WTC11 (cell line): ENCODE measurements around the gene MYPN. TPM values are rescaled to one million over a fixed set of nuclear protein-coding genes. Genes with fewer than 3 reads are reported as not detected.

Experiments
- ATAC-seq: fragments of 200-7000 bp; cut with Tn5 transposase; 2 replicates; pipeline ENCODE4 v1.10.0; 2021; ENCODE audit warnings: mild to moderate bottlenecking, moderate library complexity
- CTCF ChIA-PET: fragments of 300-600 bp; sonication (Branson Sonifier 250); formaldehyde crosslinking; loops from one replicate; lab custom pipeline; 2021; ENCODE audit warnings: antibody characterized with exemption; lab: Charles Lee
- POLR2A ChIA-PET: fragments of 350-600 bp; sonication (Branson Sonifier 250); formaldehyde crosslinking; loops from one replicate; lab custom pipeline; 2021; ENCODE audit warnings: antibody characterized with exemption; lab: Charles Lee
- DNase-seq: peaks from one replicate; pipeline ENCODE4 v3.0.0; 2021; ENCODE audit warnings: low spot score
- H3K27ac Mint-ChIP-seq: 2 replicates; pipeline ENCODE4 v1.8.0; 2021; ENCODE audit warnings: mixed read lengths
- H3K27me3 Mint-ChIP-seq: 2 replicates; pipeline ENCODE4 v1.8.0; 2021; ENCODE audit warnings: low read depth, mild to moderate bottlenecking, moderate library complexity, mixed read lengths
- H3K36me3 Mint-ChIP-seq: 2 replicates; pipeline ENCODE4 v1.8.0; 2021; ENCODE audit warnings: mixed read lengths
- H3K4me1 Mint-ChIP-seq: 2 replicates; pipeline ENCODE4 v1.8.0; 2022; ENCODE audit warnings: mixed read lengths
- H3K4me3 Mint-ChIP-seq: 2 replicates; pipeline ENCODE4 v1.8.0; 2021; ENCODE audit warnings: mild to moderate bottlenecking, moderate library complexity, mixed read lengths
- H3K9me3 Mint-ChIP-seq: 2 replicates; pipeline ENCODE4 v1.8.0; 2021; ENCODE audit warnings: mixed read lengths
- GRHL2 ChIP-seq: fragments of 250-450 bp; sonication (Bioruptor Pico); IDR thresholded peaks from 2 replicates; pipeline ENCODE4 v1.8.0; 2022; ENCODE audit warnings: mild to moderate bottlenecking, moderate library complexity; ENCODE audit not compliant: insufficient replicate concordance, severe bottlenecking
- IRF2 ChIP-seq: sonication (generic); formaldehyde crosslinking; IDR thresholded peaks from 2 replicates; pipeline ENCODE4 v1.8.0; 2022; ENCODE audit warnings: low read depth, missing genetic modification reagents, borderline replicate concordance
- JAZF1 ChIP-seq: fragments of 250-450 bp; sonication (Bioruptor Pico); IDR thresholded peaks from 2 replicates; pipeline ENCODE4 v1.9.0; 2021; ENCODE audit warnings: moderate library complexity, mild to moderate bottlenecking, inconsistent platforms
- NFE2L1 ChIP-seq: sonication (generic); formaldehyde crosslinking; IDR thresholded peaks from 2 replicates; pipeline ENCODE4 v1.8.1; 2023; ENCODE audit warnings: missing genetic modification reagents
- NR1H2 ChIP-seq: sonication (generic); formaldehyde crosslinking; IDR thresholded peaks from 2 replicates; pipeline ENCODE4 v1.9.0; 2021; ENCODE audit warnings: mild to moderate bottlenecking, moderate library complexity, missing genetic modification reagents
- SP1 ChIP-seq: sonication (generic); formaldehyde crosslinking; conservative IDR thresholded peaks from 2 replicates; pipeline ENCODE4 v1.8.1; 2022; ENCODE audit warnings: missing genetic modification reagents
- TEAD4 ChIP-seq: sonication (generic); formaldehyde crosslinking; IDR thresholded peaks from 2 replicates; pipeline ENCODE4 v1.8.0; 2022; ENCODE audit warnings: mild to moderate bottlenecking, missing genetic modification reagents
- ZNF263 ChIP-seq: sonication (generic); formaldehyde crosslinking; IDR thresholded peaks from 2 replicates; pipeline ENCODE4 v1.8.1; 2022; ENCODE audit warnings: low read depth, mild to moderate bottlenecking, moderate library complexity, missing genetic modification reagents
- ZNF317 ChIP-seq: sonication (generic); formaldehyde crosslinking; IDR thresholded peaks from 2 replicates; pipeline ENCODE4 v1.8.1; 2023; ENCODE audit warnings: low read depth, mild to moderate bottlenecking, moderate library complexity, missing genetic modification reagents, borderline replicate concordance
- total RNA-seq: library from RNA; stranded (reverse); gene quantifications from 3 replicates; pipeline ENCODE4 v1.2.3, GENCODE V29; 2021
- TF ChIP-seq, protein P1 (sequence below): sonication (generic); formaldehyde crosslinking; IDR thresholded peaks from 2 replicates; pipeline ENCODE4 v1.8.1; 2023; ENCODE audit warnings: mild to moderate bottlenecking, missing genetic modification reagents, moderate library complexity
- TF ChIP-seq, protein P2 (sequence below): fragments of 250-450 bp; sonication (Bioruptor Pico); IDR thresholded peaks from 2 replicates; pipeline ENCODE4 v2.1.2; 2022; ENCODE audit warnings: mild to moderate bottlenecking, moderate library complexity
- TF ChIP-seq, protein P3 (sequence below): fragments of 250-450 bp; sonication (Bioruptor Pico); IDR thresholded peaks from 2 replicates; pipeline ENCODE4 v1.9.0; 2021; ENCODE audit warnings: mild to moderate bottlenecking
- TF ChIP-seq, protein P4 (sequence below): fragments of 250-450 bp; sonication (Bioruptor Pico); IDR thresholded peaks from 2 replicates; pipeline ENCODE4 v1.9.0; 2021; ENCODE audit warnings: moderate library complexity, mild to moderate bottlenecking, inconsistent platforms, borderline replicate concordance
- TF ChIP-seq, protein P5 (sequence below): sonication (generic); formaldehyde crosslinking; IDR thresholded peaks from 2 replicates; pipeline ENCODE4 v1.8.1; 2023; ENCODE audit warnings: mild to moderate bottlenecking, missing genetic modification reagents, moderate library complexity
- TF ChIP-seq, protein P6 (sequence below): sonication (generic); formaldehyde crosslinking; IDR thresholded peaks from 2 replicates; pipeline ENCODE4 v1.8.0; 2022; ENCODE audit warnings: missing genetic modification reagents

Gene MYPN
- total RNA-seq, 1 experiment from 2014 or later: not detected

DNA sequence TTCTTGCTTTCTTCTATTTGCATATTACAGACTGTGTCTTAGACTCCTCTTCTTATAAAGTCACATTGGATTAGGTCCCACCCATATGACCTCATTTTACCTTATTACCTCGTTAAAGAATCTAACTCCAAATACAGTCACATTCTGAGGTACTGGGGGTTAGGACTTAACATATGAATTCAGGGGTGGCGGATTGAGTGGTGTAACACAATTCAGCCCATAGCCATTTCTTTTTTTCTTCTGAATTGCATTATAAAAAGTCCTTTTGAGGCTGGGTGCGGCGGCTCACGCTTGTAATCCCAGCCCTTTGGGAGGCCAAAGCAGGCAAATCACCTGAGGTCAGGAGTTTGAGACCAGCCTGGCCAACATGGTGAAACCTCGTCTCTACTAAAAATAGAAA, 27.4 kb upstream of the MYPN start (continued):
- no peak for TF ChIP-seq IRF2
- TF ChIP-seq, all 79 proteins: peak for 0

DNA sequence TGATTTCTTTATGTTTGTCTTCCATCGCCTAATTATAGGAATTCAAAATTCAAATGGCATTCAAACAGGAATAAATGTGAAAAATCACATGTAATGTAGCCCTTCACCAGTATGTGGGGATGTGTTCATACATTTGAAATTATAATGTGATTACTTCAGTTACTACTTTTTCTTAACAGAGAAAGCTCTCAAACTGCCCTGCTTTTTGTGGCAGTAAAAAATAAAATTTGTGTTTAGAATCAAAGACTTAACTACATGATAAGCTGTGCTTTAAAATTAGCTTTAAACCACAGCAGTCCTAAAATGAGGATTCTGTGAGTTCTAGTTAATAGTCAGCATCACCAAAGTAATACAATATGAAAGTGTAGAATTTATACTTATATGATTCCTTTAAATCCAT, 26.4 kb upstream of the MYPN start:
- Mint-ChIP-seq H3K27me3 (no peaks in the 10 kb centered on the region), H3K9me3 (no peaks in the 10 kb centered on the region), H3K27ac (no peak overlapping the region), H3K36me3 (no peaks in the 10 kb centered on the region), H3K4me1 (peaks cover 23% of the 10 kb centered on the region), H3K4me3 (no peak overlapping the region)
- ATAC-seq (no peak), DNase-seq (no peak)
- ChIA-PET POLR2A (interaction anchor here (0.6 kb wide), 1 partner anchor 78 kb away, joined by 4 read pairs; no protein-coding TSS in a partner anchor), CTCF (interaction anchor here (0.9 kb wide), 1 partner anchor 74 kb away, joined by 6 read pairs; no protein-coding TSS in a partner anchor)
- TF ChIP-seq, protein P1, sequence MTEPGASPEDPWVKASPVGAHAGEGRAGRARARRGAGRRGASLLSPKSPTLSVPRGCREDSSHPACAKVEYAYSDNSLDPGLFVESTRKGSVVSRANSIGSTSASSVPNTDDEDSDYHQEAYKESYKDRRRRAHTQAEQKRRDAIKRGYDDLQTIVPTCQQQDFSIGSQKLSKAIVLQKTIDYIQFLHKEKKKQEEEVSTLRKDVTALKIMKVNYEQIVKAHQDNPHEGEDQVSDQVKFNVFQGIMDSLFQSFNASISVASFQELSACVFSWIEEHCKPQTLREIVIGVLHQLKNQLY (CRISPR knock-in tag): no peak
- no peak for TF ChIP-seq NFE2L1 (CRISPR knock-in tag)

DNA sequence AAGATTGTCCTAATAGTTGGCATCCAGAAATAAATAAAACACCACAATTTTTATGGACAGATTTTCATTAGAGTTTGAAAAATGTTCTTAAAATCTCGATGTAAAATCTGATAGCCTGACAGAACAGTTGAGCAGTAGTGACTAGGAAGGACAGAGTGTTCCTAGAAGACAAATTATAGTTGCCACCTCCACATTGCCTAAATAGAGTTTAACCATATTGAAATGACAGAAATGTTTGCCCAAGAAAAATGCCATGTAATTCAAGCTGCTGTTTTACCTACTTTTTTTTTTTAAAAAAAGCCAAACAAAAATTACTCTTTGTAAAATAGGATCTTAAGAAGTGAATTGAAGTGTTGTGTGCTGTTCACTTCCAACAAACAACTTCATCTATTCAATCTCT, 25.3 kb upstream of the MYPN start:
- Mint-ChIP-seq H3K4me3 (no peak overlapping the region), H3K36me3 (no peaks in the 10 kb centered on the region), H3K27me3 (no peaks in the 10 kb centered on the region), H3K9me3 (no peaks in the 10 kb centered on the region), H3K4me1 (peaks cover 30% of the 10 kb centered on the region), H3K27ac (no peak overlapping the region)
- TF ChIP-seq, protein P2, sequence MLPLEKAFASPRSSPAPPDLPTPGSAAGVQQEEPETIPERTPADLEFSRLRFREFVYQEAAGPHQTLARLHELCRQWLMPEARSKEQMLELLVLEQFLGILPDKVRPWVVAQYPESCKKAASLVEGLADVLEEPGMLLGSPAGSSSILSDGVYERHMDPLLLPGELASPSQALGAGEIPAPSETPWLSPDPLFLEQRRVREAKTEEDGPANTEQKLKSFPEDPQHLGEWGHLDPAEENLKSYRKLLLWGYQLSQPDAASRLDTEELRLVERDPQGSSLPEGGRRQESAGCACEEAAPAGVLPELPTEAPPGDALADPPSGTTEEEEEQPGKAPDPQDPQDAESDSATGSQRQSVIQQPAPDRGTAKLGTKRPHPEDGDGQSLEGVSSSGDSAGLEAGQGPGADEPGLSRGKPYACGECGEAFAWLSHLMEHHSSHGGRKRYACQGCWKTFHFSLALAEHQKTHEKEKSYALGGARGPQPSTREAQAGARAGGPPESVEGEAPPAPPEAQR (CRISPR knock-in tag): no peak
- TF ChIP-seq, protein P3, sequence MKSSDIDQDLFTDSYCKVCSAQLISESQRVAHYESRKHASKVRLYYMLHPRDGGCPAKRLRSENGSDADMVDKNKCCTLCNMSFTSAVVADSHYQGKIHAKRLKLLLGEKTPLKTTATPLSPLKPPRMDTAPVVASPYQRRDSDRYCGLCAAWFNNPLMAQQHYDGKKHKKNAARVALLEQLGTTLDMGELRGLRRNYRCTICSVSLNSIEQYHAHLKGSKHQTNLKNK (CRISPR knock-in tag): no peak
- TF ChIP-seq ZNF263 (CRISPR knock-in tag) (no peak), TEAD4 (CRISPR knock-in tag) (no peak), NR1H2 (CRISPR knock-in tag) (no peak), ZNF317 (CRISPR knock-in tag) (no peak), GRHL2 (CRISPR knock-in tag) (no peak), SP1 (no peak), JAZF1 (CRISPR knock-in tag) (no peak)
- TF ChIP-seq, protein P4, sequence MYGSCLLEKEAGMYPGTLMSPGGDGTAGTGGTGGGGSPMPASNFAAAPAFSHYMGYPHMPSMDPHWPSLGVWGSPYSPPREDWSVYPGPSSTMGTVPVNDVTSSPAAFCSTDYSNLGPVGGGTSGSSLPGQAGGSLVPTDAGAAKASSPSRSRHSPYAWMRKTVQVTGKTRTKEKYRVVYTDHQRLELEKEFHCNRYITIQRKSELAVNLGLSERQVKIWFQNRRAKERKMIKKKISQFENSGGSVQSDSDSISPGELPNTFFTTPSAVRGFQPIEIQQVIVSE (CRISPR knock-in tag): no peak
- TF ChIP-seq, protein P5, sequence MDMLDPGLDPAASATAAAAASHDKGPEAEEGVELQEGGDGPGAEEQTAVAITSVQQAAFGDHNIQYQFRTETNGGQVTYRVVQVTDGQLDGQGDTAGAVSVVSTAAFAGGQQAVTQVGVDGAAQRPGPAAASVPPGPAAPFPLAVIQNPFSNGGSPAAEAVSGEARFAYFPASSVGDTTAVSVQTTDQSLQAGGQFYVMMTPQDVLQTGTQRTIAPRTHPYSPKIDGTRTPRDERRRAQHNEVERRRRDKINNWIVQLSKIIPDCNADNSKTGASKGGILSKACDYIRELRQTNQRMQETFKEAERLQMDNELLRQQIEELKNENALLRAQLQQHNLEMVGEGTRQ: no peak
- TF ChIP-seq, protein P6, sequence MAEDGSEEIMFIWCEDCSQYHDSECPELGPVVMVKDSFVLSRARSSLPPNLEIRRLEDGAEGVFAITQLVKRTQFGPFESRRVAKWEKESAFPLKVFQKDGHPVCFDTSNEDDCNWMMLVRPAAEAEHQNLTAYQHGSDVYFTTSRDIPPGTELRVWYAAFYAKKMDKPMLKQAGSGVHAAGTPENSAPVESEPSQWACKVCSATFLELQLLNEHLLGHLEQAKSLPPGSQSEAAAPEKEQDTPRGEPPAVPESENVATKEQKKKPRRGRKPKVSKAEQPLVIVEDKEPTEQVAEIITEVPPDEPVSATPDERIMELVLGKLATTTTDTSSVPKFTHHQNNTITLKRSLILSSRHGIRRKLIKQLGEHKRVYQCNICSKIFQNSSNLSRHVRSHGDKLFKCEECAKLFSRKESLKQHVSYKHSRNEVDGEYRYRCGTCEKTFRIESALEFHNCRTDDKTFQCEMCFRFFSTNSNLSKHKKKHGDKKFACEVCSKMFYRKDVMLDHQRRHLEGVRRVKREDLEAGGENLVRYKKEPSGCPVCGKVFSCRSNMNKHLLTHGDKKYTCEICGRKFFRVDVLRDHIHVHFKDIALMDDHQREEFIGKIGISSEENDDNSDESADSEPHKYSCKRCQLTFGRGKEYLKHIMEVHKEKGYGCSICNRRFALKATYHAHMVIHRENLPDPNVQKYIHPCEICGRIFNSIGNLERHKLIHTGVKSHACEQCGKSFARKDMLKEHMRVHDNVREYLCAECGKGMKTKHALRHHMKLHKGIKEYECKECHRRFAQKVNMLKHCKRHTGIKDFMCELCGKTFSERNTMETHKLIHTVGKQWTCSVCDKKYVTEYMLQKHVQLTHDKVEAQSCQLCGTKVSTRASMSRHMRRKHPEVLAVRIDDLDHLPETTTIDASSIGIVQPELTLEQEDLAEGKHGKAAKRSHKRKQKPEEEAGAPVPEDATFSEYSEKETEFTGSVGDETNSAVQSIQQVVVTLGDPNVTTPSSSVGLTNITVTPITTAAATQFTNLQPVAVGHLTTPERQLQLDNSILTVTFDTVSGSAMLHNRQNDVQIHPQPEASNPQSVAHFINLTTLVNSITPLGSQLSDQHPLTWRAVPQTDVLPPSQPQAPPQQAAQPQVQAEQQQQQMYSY (CRISPR knock-in tag): no peak
- CTCF ChIA-PET: no interaction called here
- ATAC-seq (no peak), DNase-seq (no peak)
- POLR2A ChIA-PET: no interaction called here
